GM21529 (cell line): ENCODE results near the gene RAB2B.

Source experiments
- ATAC-seq: cut with Tn5 transposase; IDR thresholded peaks from one replicate; pipeline ENCODE4 v1.9.1; 2021; ENCODE audit not compliant: unreplicated experiment

RAB2B gene

GRCh38 chr14:21476925-21477681 is at the start of gene RAB2B, which contains the start of gene TOX4:
RAB2B (minus strand) TSS chr14:21476959; CDS start chr14:21476872, 87 bp downstream.
TOX4 (plus strand) TSS chr14:21477195; CDS start chr14:21477279, 84 bp downstream.
- ATAC-seq, result peak; percentile 99

GRCh38 chr14:21525962-21526671 is 49.4 kb upstream of the RAB2B start, which contains the start of gene SALL2:
SALL2 (minus strand) TSS chr14:21526346; CDS start chr14:21526127, 219 bp downstream.
- ATAC-seq, result peak; percentile 67

GRCh38 chr14:21525571-21525961 is 48.8 kb upstream of the RAB2B start:
- no peak for ATAC-seq

- ATAC-seq, result no peak
Observed at GRCh38 chr14:21524575-21525490, 48.1 kb upstream of the RAB2B start.

- no peak for ATAC-seq
Observed at GRCh38 chr14:21523203-21523602, 46.4 kb upstream of the RAB2B start.

GRCh38 chr14:21521501-21521900 is 44.7 kb upstream of the RAB2B start:
- no peak for ATAC-seq

GRCh38 chr14:21520767-21521166 is 44.0 kb upstream of the RAB2B start:
- ATAC-seq, result no peak

GRCh38 chr14:21518725-21519124 is 42.0 kb upstream of the RAB2B start:
- ATAC-seq, result no peak

- no peak for ATAC-seq
Observed at GRCh38 chr14:21514341-21514740, 37.6 kb upstream of the RAB2B start.

GRCh38 chr14:21510735-21511657 is 34.2 kb upstream of the RAB2B start, which contains the start of gene METTL3:
METTL3 (minus strand) TSS chr14:21511340; CDS start chr14:21511223, 117 bp downstream.
- peak; percentile 98 for ATAC-seq

GRCh38 chr14:21509432-21510143 is 32.8 kb upstream of the RAB2B start:
- no peak for ATAC-seq

- ATAC-seq, result no peak
Observed at GRCh38 chr14:21506557-21506956, 29.8 kb upstream of the RAB2B start.

- ATAC-seq, result peak; percentile 84
Observed at GRCh38 chr14:21505012-21505553, 28.3 kb upstream of the RAB2B start.

- ATAC-seq, result no peak
Observed at GRCh38 chr14:21503376-21503775, 26.6 kb upstream of the RAB2B start.

- no peak for ATAC-seq
Observed at GRCh38 chr14:21501568-21501967, 24.8 kb upstream of the RAB2B start.

- ATAC-seq, result no peak
Observed at GRCh38 chr14:21498540-21499526, 22.1 kb upstream of the RAB2B start.

GRCh38 chr14:21496453-21496852 is 19.7 kb upstream of the RAB2B start:
- ATAC-seq, result no peak
